ENCODE data around the gene ZNF625. TPM values are rescaled to one million over a fixed set of nuclear protein-coding genes. Genes with fewer than 3 reads are reported as not detected.
"Not testable (repeated sequence)": the region's sequence is repeated elsewhere in the genome, so short reads cannot be mapped to it uniquely, and the experiment has no call there.

Gene ZNF625
- total RNA-seq, 1 donor from 2014 or later: 24.4 TPM

DNA sequence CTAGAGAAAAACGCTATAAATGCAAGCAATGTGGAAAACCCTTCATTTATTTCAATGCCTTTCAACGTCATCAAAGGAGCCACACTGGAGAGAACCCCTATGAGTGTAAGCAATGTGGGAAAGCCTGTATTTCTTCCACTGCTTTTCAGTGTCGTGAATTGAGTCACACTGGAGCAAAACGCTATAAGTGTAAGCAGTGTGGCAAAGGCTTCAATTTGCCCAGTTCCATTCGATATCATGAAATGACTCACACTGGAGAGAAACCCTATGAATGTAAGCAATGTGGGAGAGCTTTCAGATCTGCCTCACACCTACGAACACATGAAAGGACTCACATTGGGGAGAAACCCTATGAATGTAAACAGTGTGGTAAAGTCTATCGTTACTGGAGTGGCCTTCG is 43.8 kb downstream of the ZNF625 start:
- H3K4me3 Mint-ChIP-seq: no peak overlapping the region
- DNase-seq (ENCODE audit: low spot score in 2 of 2, unreplicated experiment in 2 of 2): no peak
- no peak overlapping the region for H3K27ac Mint-ChIP-seq
- peaks cover 62% of the 10 kb centered on the region for H3K36me3 Mint-ChIP-seq
- no peaks in the 10 kb centered on the region for H3K27me3 Mint-ChIP-seq (ENCODE audit: low read depth)
- peaks cover 51% of the 10 kb centered on the region for H3K9me3 Mint-ChIP-seq
- no peaks in the 10 kb centered on the region for H3K4me1 Mint-ChIP-seq
- TF ChIP-seq, protein P1, sequence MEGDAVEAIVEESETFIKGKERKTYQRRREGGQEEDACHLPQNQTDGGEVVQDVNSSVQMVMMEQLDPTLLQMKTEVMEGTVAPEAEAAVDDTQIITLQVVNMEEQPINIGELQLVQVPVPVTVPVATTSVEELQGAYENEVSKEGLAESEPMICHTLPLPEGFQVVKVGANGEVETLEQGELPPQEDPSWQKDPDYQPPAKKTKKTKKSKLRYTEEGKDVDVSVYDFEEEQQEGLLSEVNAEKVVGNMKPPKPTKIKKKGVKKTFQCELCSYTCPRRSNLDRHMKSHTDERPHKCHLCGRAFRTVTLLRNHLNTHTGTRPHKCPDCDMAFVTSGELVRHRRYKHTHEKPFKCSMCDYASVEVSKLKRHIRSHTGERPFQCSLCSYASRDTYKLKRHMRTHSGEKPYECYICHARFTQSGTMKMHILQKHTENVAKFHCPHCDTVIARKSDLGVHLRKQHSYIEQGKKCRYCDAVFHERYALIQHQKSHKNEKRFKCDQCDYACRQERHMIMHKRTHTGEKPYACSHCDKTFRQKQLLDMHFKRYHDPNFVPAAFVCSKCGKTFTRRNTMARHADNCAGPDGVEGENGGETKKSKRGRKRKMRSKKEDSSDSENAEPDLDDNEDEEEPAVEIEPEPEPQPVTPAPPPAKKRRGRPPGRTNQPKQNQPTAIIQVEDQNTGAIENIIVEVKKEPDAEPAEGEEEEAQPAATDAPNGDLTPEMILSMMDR (IDR thresholded peaks at IDR 0.05; ENCODE audit: unreplicated experiment): no peak

DNA sequence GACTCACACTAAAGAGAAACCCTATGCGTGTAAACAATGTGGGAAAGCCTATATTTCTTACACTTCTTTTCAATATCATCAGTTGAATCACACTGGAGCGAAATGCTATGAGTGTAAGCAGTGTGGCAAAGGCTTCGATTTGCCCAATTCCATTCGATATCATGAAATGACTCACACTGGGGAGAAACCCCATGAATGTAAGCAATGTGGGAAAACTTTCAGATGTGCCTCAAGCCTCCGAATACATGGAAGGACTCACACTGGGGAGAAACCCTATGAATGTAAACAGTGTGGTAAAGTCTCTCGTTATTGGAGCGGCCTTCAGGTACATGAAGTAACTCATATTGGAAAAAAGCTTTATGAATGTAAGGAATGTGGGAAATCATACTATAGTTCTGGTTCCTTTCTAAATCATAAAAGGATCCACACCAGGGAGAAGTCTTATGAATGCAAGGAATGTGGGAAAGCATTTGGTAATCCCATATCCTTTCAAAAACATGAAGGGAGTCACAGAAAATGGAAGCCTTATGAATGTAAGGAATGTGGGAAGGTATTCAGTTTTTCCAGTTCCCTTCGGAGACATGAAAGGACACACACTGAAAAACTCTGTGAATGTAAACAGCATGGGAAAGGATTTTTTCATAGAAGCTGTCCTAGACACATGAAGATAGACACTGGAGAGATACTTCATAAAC is 44.4 kb downstream of the ZNF625 start:
- Mint-ChIP-seq H3K27ac (no peak overlapping the region), H3K27me3 (ENCODE audit: low read depth) (no peaks in the 10 kb centered on the region), H3K4me3 (no peak overlapping the region), H3K36me3 (peaks cover 62% of the 10 kb centered on the region), H3K4me1 (no peaks in the 10 kb centered on the region), H3K9me3 (peaks cover 51% of the 10 kb centered on the region)
- DNase-seq (ENCODE audit: low spot score in 2 of 2, unreplicated experiment in 2 of 2): no peak
- TF ChIP-seq, protein P1 (IDR thresholded peaks at IDR 0.05; ENCODE audit: unreplicated experiment): no peak

DNA sequence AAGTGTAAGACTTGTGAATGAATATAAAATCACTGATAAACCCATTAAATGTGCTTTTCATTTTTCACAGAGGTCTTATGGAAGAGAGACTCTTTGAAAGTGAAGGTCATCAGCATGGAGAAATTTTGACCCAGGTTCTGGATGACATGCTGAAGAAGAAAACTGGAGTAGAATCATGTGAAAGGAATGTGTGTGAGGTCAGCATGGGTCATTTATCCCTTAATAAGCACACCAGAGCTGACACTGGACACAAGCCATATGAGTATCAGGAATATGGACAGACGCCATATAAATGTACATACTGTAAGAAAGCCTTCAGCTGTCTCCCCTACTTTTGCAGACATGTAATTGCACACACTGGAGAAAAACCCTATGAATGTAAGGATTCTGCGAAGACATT is 45.4 kb downstream of the ZNF625 start:
- TF ChIP-seq, protein P1 (IDR thresholded peaks at IDR 0.05; ENCODE audit: unreplicated experiment): no peak
- no peak for DNase-seq (ENCODE audit: low spot score in 2 of 2, unreplicated experiment in 2 of 2)
- H3K4me1 Mint-ChIP-seq: no peaks in the 10 kb centered on the region
- peaks cover 59% of the 10 kb centered on the region for H3K9me3 Mint-ChIP-seq
- H3K27me3 Mint-ChIP-seq (ENCODE audit: low read depth): no peaks in the 10 kb centered on the region
- H3K36me3 Mint-ChIP-seq: peaks cover 66% of the 10 kb centered on the region
- H3K4me3 Mint-ChIP-seq: no peak overlapping the region
- H3K27ac Mint-ChIP-seq: no peak overlapping the region

DNA sequence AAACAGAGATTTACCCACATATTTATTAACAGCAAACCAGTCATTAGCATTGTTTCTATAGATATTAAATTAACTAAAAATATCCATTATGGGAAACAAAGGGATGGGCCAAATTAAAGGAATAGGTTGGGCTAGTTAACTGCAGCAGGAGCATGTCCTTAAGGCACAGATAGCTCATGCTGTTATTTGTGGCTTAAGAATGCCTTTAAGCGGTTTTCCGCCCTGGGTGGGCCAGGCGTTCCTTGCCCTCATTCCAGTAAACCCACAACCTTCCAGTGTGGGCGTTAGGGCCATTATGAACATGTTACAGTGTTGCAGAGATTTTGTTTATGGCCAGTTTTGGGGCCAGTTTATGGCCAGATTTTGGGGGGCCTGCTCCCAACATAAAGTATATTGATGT is 52.6 kb downstream of the ZNF625 start:
- peaks cover 58% of the 10 kb centered on the region for H3K9me3 Mint-ChIP-seq
- DNase-seq (ENCODE audit: low spot score in 2 of 2, unreplicated experiment in 2 of 2); H3K27me3 Mint-ChIP-seq (ENCODE audit: low read depth); H3K4me3 Mint-ChIP-seq; H3K27ac Mint-ChIP-seq; H3K4me1 Mint-ChIP-seq: not testable (repeated sequence)
- H3K36me3 Mint-ChIP-seq: peaks cover 55% of the 10 kb centered on the region

DNA sequence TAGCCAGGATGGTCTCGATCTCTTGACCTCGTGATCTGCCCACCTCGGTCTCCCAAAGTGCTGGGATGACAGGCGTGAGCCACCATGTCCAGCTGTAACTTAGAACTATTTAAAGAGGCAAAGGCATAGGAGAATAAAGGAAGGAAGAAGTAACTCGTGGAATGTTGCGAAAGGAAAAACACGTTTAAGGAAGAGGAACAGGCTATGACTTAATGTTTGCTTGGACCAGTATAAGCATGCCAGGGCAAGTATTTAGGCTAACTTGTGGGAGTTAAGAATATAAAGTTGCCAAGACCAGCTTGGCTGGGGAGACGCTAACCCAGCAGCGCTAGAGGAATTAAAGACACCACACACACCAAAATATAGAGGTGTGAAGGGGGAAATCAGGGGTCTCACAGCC is 58.5 kb downstream of the ZNF625 start:
- H3K4me3 Mint-ChIP-seq: no peak overlapping the region
- H3K4me1 Mint-ChIP-seq: peaks cover 3% of the 10 kb centered on the region
- TF ChIP-seq, protein P1 (IDR thresholded peaks at IDR 0.05; ENCODE audit: unreplicated experiment): no peak
- peaks cover 59% of the 10 kb centered on the region for H3K9me3 Mint-ChIP-seq
- H3K36me3 Mint-ChIP-seq: peaks cover 59% of the 10 kb centered on the region
- DNase-seq (ENCODE audit: low spot score in 2 of 2, unreplicated experiment in 2 of 2): no peak
- H3K27me3 Mint-ChIP-seq (ENCODE audit: low read depth): no peaks in the 10 kb centered on the region
- no peak overlapping the region for H3K27ac Mint-ChIP-seq

DNA sequence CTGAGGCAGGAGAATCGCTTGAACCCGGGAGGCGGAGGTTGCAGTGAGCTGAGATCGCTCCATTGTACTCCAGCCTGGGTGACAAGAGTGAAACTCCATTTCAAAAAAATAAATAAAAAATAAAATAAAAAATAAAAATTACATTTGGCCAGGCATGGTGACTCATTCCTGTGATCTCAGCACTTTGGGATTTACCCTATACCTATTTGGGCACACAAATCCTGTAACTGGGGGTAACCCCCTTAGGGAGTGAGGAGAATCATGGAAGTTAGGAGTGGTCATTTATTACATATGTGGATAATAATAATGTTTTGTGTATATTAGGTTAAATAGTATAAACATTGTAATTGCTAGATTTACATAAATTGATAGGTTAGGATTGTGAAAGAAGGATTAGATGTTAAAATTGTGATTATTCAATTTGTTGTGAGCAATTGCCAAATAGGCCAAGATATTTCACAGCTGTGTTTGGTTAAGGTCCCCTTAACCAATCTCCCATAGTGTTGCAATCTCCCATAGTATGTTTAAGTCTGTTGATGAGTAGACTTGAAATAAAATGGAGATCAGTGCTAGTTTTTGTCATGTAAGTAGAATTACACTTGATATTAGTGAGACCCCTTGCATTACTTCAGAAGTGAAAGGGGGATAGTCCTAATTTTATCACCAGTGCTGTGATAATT is 61.3 kb downstream of the ZNF625 start:
- TF ChIP-seq, protein P1 (IDR thresholded peaks at IDR 0.05; ENCODE audit: unreplicated experiment): no peak
- Mint-ChIP-seq H3K27me3 (ENCODE audit: low read depth) (no peaks in the 10 kb centered on the region), H3K4me3 (no peak overlapping the region), H3K4me1 (peaks cover 6% of the 10 kb centered on the region), H3K9me3 (peaks cover 34% of the 10 kb centered on the region), H3K36me3 (peaks cover 41% of the 10 kb centered on the region), H3K27ac (no peak overlapping the region)
- no peak for DNase-seq (ENCODE audit: low spot score in 2 of 2, unreplicated experiment in 2 of 2)

Data from mesothelial cell of epicardium (in vitro differentiated cells).